Measurements from ENCODE around the gene ST7.

DNA sequence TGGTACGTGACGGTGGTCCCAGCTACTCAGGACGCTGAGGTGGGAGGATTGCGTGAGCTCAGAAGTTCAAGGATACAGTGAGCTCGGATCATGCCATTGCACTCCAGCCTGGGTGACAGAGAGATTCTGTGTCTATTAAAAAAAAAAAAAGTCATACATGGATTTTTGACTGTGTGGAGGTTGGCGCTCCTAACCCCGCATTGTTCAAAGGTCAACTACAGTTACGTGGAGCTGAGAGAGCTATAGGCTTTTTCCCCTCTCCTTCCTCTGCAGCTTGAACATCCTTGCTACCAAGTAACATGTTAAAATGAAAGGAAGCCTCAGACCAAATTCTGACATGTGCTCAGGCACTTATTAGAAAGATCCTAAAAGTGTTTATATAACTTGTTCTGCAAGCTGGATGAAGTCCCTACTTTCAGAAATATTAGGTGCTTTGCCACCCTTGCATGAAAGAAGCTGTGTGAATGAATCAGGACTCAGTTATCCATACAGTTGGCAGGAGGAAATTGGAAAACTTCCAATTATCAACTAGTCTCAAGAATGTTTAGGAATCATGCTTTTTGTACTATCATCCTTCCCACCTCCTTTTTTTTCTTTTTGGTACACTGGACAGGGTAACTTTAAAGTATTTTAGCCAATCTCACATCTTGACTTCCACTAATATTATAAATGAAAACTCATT is 12.5 kb upstream of the ST7 start:
- no peak for TF ChIP-seq CTCF (IDR thresholded peaks at IDR 0.05)
- TF ChIP-seq EP300 (IDR thresholded peaks at IDR 0.05), result no peak
- no peak for TF ChIP-seq RAD21 (conservative IDR thresholded peaks at IDR 0.05 in 1 of 2, IDR thresholded peaks at IDR 0.05 in 1 of 2)
- TF ChIP-seq CHD2 (IDR thresholded peaks at IDR 0.05; ENCODE audit: low read length, partially characterized antibody), result no peak
